Spleen (tissue), 11 donors: ENCODE data around the gene AKAP12. TPM values are rescaled to one million over a fixed set of nuclear protein-coding genes. Genes with fewer than 3 reads are reported as not detected.

Experiments
- DNase-seq: peaks from one replicate; pipeline ENCODE4 v3.0.0-alpha.2; 2020
- H3K27ac ChIP-seq, 8 donors: fragments of 200-600 bp; sonication (generic) in 7 of 8; 1 replicate in 4 of 8; 2 replicates in 4 of 8; pipeline versions ENCODE4 v1.5.0 to v1.8.0; 2016 to 2021; ENCODE audit warnings: inconsistent platforms in 4 of 8, mild to moderate bottlenecking in 4 of 8, moderate library complexity in 1 of 8
- H3K27me3 ChIP-seq, 7 donors: fragments of 200-600 bp; sonication (generic) in 6 of 7; replicated peaks in 1 of 7; 1 replicate in 4 of 7; 2 replicates in 3 of 7; pipeline versions ENCODE4 v1.5.0 to v1.8.0; 2016 to 2021; ENCODE audit warnings: inconsistent platforms in 3 of 7, mild to moderate bottlenecking in 1 of 7
- H3K36me3 ChIP-seq, 6 donors: fragments of 200-600 bp; sonication (generic) in 5 of 6; 1 replicate in 4 of 6; 2 replicates in 2 of 6; pipeline versions ENCODE4 v1.5.0 to v1.8.0; 2016 to 2021; ENCODE audit warnings: inconsistent platforms in 2 of 6
- H3K4me1 ChIP-seq, 6 donors: fragments of 200-600 bp; sonication (generic) in 5 of 6; 1 replicate in 3 of 6; 2 replicates in 3 of 6; pipeline versions ENCODE4 v1.5.0 to v1.8.0; 2016 to 2021; ENCODE audit warnings: inconsistent platforms in 3 of 6
- H3K4me3 ChIP-seq, 8 donors: fragments of 200-600 bp; sonication (generic) in 7 of 8; 1 replicate in 4 of 8; 2 replicates in 4 of 8; pipeline versions ENCODE4 v1.5.0 to v1.8.0; 2016 to 2021; ENCODE audit warnings: inconsistent platforms in 4 of 8, mild to moderate bottlenecking in 4 of 8, moderate library complexity in 2 of 8
- H3K9me3 ChIP-seq, 8 donors: fragments of 200-600 bp; sonication (generic) in 7 of 8; 1 replicate in 4 of 8; 2 replicates in 4 of 8; pipeline versions ENCODE4 v1.5.0 to v1.8.0; 2016 to 2021; ENCODE audit warnings: inconsistent platforms in 4 of 8
- CTCF ChIP-seq, 11 experiments: fragments of 200-600 bp in 7 of 11; fragments of 450-650 bp in 4 of 11; sonication (generic) in 4 of 11; IDR thresholded peaks in 8 of 11; conservative IDR thresholded peaks in 3 of 11; 1 replicate in 7 of 11; 2 replicates in 4 of 11; pipeline versions ENCODE4 v1.4.0 to v1.8.0; 2016 to 2021; ENCODE audit warnings: antibody characterized with exemption in 11 of 11, inconsistent platforms in 4 of 11, mild to moderate bottlenecking in 1 of 11
- POLR2A ChIP-seq, 3 donors: fragments of 450-650 bp; IDR thresholded peaks; one replicate each; pipeline ENCODE4 v1.5.1; 2017; ENCODE audit warnings: antibody characterized with exemption in 3 of 3, mild to moderate bottlenecking in 1 of 3
- POLR2AphosphoS5 ChIP-seq, 3 donors: sonication (generic); formaldehyde crosslinking; IDR thresholded peaks; one replicate each; pipeline ENCODE4 v1.5.1; 2017; ENCODE audit warnings: antibody characterized with exemption in 3 of 3
- WGBS, 5 donors: extraction: QIAGEN DNeasy Blood & Tissue Kit in 3 of 5; methylation state at CpG; one replicate each; pipeline versions ENCODE4 v1.1.5 to v1.1.7; 2013 to 2018; 5-methylcytosine and 5-hydroxymethylcytosine counted together
- intact Hi-C: fragments of 100-400 bp; cut with DNase I; formaldehyde crosslinking; loops from one replicate; pipeline ENCODE4 v1.15.0; 2023; ENCODE audit warnings: low total_unique reads
- polyA plus RNA-seq, 3 donors: library from polyadenylated mRNA; stranded (reverse); fragments of 200-250 nt; gene quantifications; one replicate each; pipeline ENCODE4 v1.2.1, GENCODE V29; 2013
- total RNA-seq, 7 donors: library from RNA; depleted of rRNA in 3 of 7; stranded (reverse); fragments of >200 nt in 3 of 7; fragmentation: NEBNext Ultra II Directional in 4 of 7; extraction: Animal tissue kit (Norgen Biotek cat#: 25700) in 4 of 7; gene quantifications; one replicate each; pipeline versions ENCODE4 v1.1.0 to v1.2.1, GENCODE V29; 2016 to 2021
- donor health status: healthy with polysubstance abuse.
- donor health status: DM: no; HTN: no; CAD: no; lungs with moderate emphysema.
- donor health status: DM: no; HTN: no; CAD: no.
- donor health status: Bipolar disorder and iron deficiency.
- donor health status: healthy.
- donor health status: DM: no; HTN: no; CAD: no.
- donor health status: DM: yes; HTN: yes; CAD: no.

The AKAP12 gene
- total and polyA plus RNA-seq, 10 donors, result 3.2 to 64.7 (median 44.1) TPM

- Histone ChIP-seq H3K9me3 (no peaks in the 10 kb centered on the region), H3K27ac (peak overlapping the region in 5 of 8 donors; percentile 16 to 100 (median 99)), H3K27me3 (no peaks in the 10 kb centered on the region), H3K4me3 (peak overlapping the region in 1 of 8 donors; percentile 92), H3K4me1 (peaks cover 38 to 82% (median 71%) of the 10 kb centered on the region in 6 donors), H3K36me3 (peaks cover 0 to 17% (median 0%) of the 10 kb centered on the region in 6 donors)
- no peak for DNase-seq
- 57 to 76% (median 70%) methylated on average over 4 of the region's 4 CpGs for WGBS, 5 donors
- intact Hi-C loops, result no loop called here
- no peak for TF ChIP-seq CTCF (IDR thresholded peaks at IDR 0.05 in 8 of 11, conservative IDR thresholded peaks at IDR 0.05 in 3 of 11)
- TF ChIP-seq POLR2A (IDR thresholded peaks at IDR 0.05), result no peak
- TF ChIP-seq POLR2AphosphoS5 (IDR thresholded peaks at IDR 0.05), result no peak
Measured at GRCh38 chr6:151393410-151393809, 153.6 kb downstream of the AKAP12 start.

GRCh38 chr6:151399679-151400078 lies 159.9 kb downstream of the AKAP12 start:
- Histone ChIP-seq H3K27me3 (no peaks in the 10 kb centered on the region), H3K4me3 (no peak overlapping the region), H3K36me3 (peaks cover 0 to 43% (median 15%) of the 10 kb centered on the region in 6 donors), H3K4me1 (peaks cover 15 to 80% (median 55%) of the 10 kb centered on the region in 6 donors), H3K9me3 (no peaks in the 10 kb centered on the region), H3K27ac (peak overlapping the region in 1 of 8 donors; percentile 4)
- TF ChIP-seq CTCF (IDR thresholded peaks at IDR 0.05 in 8 of 11, conservative IDR thresholded peaks at IDR 0.05 in 3 of 11) (no peak), POLR2A (IDR thresholded peaks at IDR 0.05) (no peak), POLR2AphosphoS5 (IDR thresholded peaks at IDR 0.05) (no peak)
- 64 to 76% (median 71%) methylated on average over 3 of the region's 3 CpGs for WGBS, 5 donors
- no peak for DNase-seq
- intact Hi-C loops, result loop anchor here (5.0 kb wide), 1 partner anchor 68 kb away; no protein-coding TSS in a partner anchor

DNA sequence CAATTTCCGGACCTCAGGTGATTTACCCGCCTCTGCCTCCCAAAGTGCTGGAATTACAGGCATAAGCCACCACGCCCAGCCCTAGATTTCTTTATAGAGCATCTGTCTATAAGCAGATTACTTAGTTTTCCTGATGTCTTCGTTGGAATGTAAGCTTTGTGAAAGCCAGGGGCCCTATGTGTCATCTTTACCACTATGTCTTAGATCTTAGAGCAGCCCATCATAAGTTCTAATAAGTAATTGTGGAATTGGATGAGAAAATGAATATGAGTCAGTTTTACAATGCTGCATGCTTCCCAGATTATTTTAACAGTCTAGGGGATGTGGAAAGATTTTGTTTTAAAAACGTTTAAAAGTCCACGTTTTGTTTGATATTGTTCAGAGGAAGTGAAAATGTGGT lies 160.7 kb downstream of the AKAP12 start:
- TF ChIP-seq POLR2AphosphoS5 (IDR thresholded peaks at IDR 0.05), result no peak
- no peak for TF ChIP-seq CTCF (IDR thresholded peaks at IDR 0.05 in 8 of 11, conservative IDR thresholded peaks at IDR 0.05 in 3 of 11)
- no peak for TF ChIP-seq POLR2A (IDR thresholded peaks at IDR 0.05)
- Histone ChIP-seq H3K4me3 (no peak overlapping the region), H3K9me3 (no peaks in the 10 kb centered on the region), H3K36me3 (peaks cover 0 to 51% (median 20%) of the 10 kb centered on the region in 6 donors), H3K27ac (no peak overlapping the region), H3K4me1 (peaks cover 15 to 76% (median 48%) of the 10 kb centered on the region in 6 donors), H3K27me3 (no peaks in the 10 kb centered on the region)
- 63 to 78% (median 66%) methylated on average over 5 to 6 of the region's 6 CpGs for WGBS, 5 donors
- intact Hi-C loops, result loop anchor here (5.0 kb wide), 1 partner anchor 67 kb away; no protein-coding TSS in a partner anchor
- DNase-seq, result no peak

DNA sequence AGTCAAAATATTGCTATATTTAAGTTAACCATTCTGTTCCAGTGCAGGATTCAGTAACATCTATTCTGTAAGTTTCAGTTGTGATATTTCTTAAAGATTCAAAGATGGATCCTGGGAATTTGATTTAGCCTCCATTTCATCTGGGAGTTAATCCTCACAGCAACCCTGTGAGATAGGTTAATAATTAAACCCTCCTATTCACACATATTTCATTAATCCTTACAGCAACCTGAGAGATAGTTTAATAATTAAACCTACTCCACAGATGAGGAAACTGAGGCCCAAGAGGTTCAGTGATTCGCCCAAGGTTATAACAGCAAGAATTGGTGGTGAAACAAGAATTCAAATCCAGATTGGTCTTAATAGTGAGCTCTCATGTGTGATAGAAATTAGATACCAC lies 162.5 kb downstream of the AKAP12 start:
- Histone ChIP-seq H3K4me3 (no peak overlapping the region), H3K4me1 (peaks cover 6 to 66% (median 35%) of the 10 kb centered on the region in 6 donors), H3K27ac (no peak overlapping the region), H3K36me3 (peaks cover 0 to 64% (median 20%) of the 10 kb centered on the region in 6 donors), H3K27me3 (no peaks in the 10 kb centered on the region), H3K9me3 (no peaks in the 10 kb centered on the region)
- intact Hi-C loops, result loop anchor here (5.0 kb wide), 1 partner anchor 65 kb away; no protein-coding TSS in a partner anchor
- no peak for DNase-seq
- 92 to 98% (median 95%) methylated on average over 1 of the region's 1 CpG for WGBS, 5 donors
- TF ChIP-seq CTCF (IDR thresholded peaks at IDR 0.05 in 8 of 11, conservative IDR thresholded peaks at IDR 0.05 in 3 of 11) (no peak), POLR2A (IDR thresholded peaks at IDR 0.05) (no peak), POLR2AphosphoS5 (IDR thresholded peaks at IDR 0.05) (no peak)
